ENCODE results near the gene UTP4.

Gene UTP4

GRCh38 chr16:69108064-69108904 lies 24.2 kb upstream of the UTP4 start:
- no peak overlapping the region for H3K9ac ChIP-seq (ENCODE audit: low read length)
- H3K36me3 ChIP-seq (replicated peaks; ENCODE audit: low read depth, low read length) = peaks cover 3% of the 10 kb centered on the region
- no peak overlapping the region for H3K4me3 ChIP-seq (ENCODE audit: low read length)
- H3K27me3 ChIP-seq (ENCODE audit: low read depth, low read length) = no peaks in the 10 kb centered on the region
- H3K79me2 ChIP-seq (ENCODE audit: low read length) = no peaks in the 10 kb centered on the region
- H3K27ac ChIP-seq (ENCODE audit: low read length) = no peak overlapping the region
- TF ChIP-seq CTCF (IDR thresholded peaks at IDR 0.05; ENCODE audit: low read depth, low read length) (no peak), EZH2phosphoT487 (IDR thresholded peaks at IDR 0.05; ENCODE audit: low read depth) (no peak)
- H3K4me1 ChIP-seq (ENCODE audit: low read length) = peaks cover 8% of the 10 kb centered on the region; the same call in 1 of the 2 replicates
- H4K20me1 ChIP-seq (ENCODE audit: insufficient read depth, low read length) = peaks cover 9% of the 10 kb centered on the region
- H3K4me2 ChIP-seq (ENCODE audit: low read length) = no peak overlapping the region
- no peaks in the 10 kb centered on the region for H3K9me3 ChIP-seq (ENCODE audit: insufficient read depth, low read length)
- H2AFZ ChIP-seq (ENCODE audit: low read depth, low read length) = no peak overlapping the region

GRCh38 chr16:69108905-69109252 lies 23.6 kb upstream of the UTP4 start:
- Histone ChIP-seq H3K4me2 (ENCODE audit: low read length) (no peak overlapping the region), H4K20me1 (ENCODE audit: insufficient read depth, low read length) (peaks cover 12% of the 10 kb centered on the region), H3K36me3 (replicated peaks; ENCODE audit: low read depth, low read length) (peaks cover 3% of the 10 kb centered on the region), H3K79me2 (ENCODE audit: low read length) (no peaks in the 10 kb centered on the region), H2AFZ (ENCODE audit: low read depth, low read length) (no peak overlapping the region), H3K9ac (ENCODE audit: low read length) (no peak overlapping the region), H3K4me3 (ENCODE audit: low read length) (no peak overlapping the region), H3K27ac (ENCODE audit: low read length) (no peak overlapping the region), H3K27me3 (ENCODE audit: low read depth, low read length) (no peaks in the 10 kb centered on the region), H3K9me3 (ENCODE audit: insufficient read depth, low read length) (no peaks in the 10 kb centered on the region), H3K4me1 (ENCODE audit: low read length) (peaks cover 8% of the 10 kb centered on the region; the same call in 1 of the 2 replicates)
- TF ChIP-seq EZH2phosphoT487 (IDR thresholded peaks at IDR 0.05; ENCODE audit: low read depth) = no peak
- TF ChIP-seq CTCF (IDR thresholded peaks at IDR 0.05; ENCODE audit: low read depth, low read length) = no peak

- H3K36me3 ChIP-seq (replicated peaks; ENCODE audit: low read depth, low read length) = peaks cover 3% of the 10 kb centered on the region
- H3K4me2 ChIP-seq (ENCODE audit: low read length) = no peak overlapping the region
Measured at GRCh38 chr16:69109486-69110270, 22.8 kb upstream of the UTP4 start.

More at GRCh38 chr16:69109486-69110270, 22.8 kb upstream of the UTP4 start:
- no peaks in the 10 kb centered on the region for H3K9me3 ChIP-seq (ENCODE audit: insufficient read depth, low read length)
- TF ChIP-seq EZH2phosphoT487 (IDR thresholded peaks at IDR 0.05; ENCODE audit: low read depth) (no peak), CTCF (IDR thresholded peaks at IDR 0.05; ENCODE audit: low read depth, low read length) (no peak)
- H3K79me2 ChIP-seq (ENCODE audit: low read length) = no peaks in the 10 kb centered on the region
- H3K27ac ChIP-seq (ENCODE audit: low read length) = no peak overlapping the region
- no peak overlapping the region for H2AFZ ChIP-seq (ENCODE audit: low read depth, low read length)
- H3K9ac ChIP-seq (ENCODE audit: low read length) = no peak overlapping the region
- H3K4me1 ChIP-seq (ENCODE audit: low read length) = peaks cover 8% of the 10 kb centered on the region; the same call in 1 of the 2 replicates
- H4K20me1 ChIP-seq (ENCODE audit: insufficient read depth, low read length) = peaks cover 12% of the 10 kb centered on the region
- no peak overlapping the region for H3K4me3 ChIP-seq (ENCODE audit: low read length)
- no peaks in the 10 kb centered on the region for H3K27me3 ChIP-seq (ENCODE audit: low read depth, low read length)
